Measurements from ENCODE around the gene ABHD8.

DNA sequence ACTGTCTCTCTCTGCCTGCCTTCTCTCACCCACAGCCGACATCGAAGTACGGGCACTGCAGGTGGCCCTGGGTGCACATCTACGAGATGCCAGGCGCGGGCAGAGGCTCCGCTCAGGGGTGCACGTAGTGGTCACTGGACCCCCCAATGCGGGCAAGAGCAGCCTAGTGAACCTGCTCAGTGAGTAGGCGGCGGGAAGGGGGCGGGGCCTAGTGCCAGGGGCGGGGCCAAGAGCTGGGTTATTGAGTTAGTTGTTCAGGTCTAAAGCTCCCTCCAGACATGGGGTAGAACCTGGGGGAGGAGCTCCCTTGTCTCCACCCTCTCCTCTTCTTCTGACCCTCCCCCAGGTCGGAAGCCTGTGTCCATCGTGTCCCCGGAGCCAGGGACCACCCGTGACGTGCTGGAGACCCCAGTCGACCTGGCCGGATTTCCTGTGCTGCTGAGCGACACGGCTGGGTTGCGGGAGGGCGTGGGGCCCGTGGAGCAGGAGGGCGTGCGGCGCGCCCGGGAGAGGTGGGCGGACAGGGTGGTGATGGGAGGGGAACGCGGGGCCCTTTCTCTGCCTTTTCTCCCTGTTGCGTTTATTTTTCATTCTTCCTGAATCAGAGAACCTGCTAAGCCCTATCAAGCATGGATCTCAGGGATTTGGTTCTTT, 36.0 kb upstream of the ABHD8 start:
- TF ChIP-seq, protein P1, sequence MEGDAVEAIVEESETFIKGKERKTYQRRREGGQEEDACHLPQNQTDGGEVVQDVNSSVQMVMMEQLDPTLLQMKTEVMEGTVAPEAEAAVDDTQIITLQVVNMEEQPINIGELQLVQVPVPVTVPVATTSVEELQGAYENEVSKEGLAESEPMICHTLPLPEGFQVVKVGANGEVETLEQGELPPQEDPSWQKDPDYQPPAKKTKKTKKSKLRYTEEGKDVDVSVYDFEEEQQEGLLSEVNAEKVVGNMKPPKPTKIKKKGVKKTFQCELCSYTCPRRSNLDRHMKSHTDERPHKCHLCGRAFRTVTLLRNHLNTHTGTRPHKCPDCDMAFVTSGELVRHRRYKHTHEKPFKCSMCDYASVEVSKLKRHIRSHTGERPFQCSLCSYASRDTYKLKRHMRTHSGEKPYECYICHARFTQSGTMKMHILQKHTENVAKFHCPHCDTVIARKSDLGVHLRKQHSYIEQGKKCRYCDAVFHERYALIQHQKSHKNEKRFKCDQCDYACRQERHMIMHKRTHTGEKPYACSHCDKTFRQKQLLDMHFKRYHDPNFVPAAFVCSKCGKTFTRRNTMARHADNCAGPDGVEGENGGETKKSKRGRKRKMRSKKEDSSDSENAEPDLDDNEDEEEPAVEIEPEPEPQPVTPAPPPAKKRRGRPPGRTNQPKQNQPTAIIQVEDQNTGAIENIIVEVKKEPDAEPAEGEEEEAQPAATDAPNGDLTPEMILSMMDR (IDR thresholded peaks at IDR 0.05), result no peak
- no peak for TF ChIP-seq ZFX (IDR thresholded peaks at IDR 0.05; ENCODE audit: borderline replicate concordance)

Measured in 22Rv1 (cell line).